ENCODE results near the gene EHMT1.

EHMT1 gene

DNA sequence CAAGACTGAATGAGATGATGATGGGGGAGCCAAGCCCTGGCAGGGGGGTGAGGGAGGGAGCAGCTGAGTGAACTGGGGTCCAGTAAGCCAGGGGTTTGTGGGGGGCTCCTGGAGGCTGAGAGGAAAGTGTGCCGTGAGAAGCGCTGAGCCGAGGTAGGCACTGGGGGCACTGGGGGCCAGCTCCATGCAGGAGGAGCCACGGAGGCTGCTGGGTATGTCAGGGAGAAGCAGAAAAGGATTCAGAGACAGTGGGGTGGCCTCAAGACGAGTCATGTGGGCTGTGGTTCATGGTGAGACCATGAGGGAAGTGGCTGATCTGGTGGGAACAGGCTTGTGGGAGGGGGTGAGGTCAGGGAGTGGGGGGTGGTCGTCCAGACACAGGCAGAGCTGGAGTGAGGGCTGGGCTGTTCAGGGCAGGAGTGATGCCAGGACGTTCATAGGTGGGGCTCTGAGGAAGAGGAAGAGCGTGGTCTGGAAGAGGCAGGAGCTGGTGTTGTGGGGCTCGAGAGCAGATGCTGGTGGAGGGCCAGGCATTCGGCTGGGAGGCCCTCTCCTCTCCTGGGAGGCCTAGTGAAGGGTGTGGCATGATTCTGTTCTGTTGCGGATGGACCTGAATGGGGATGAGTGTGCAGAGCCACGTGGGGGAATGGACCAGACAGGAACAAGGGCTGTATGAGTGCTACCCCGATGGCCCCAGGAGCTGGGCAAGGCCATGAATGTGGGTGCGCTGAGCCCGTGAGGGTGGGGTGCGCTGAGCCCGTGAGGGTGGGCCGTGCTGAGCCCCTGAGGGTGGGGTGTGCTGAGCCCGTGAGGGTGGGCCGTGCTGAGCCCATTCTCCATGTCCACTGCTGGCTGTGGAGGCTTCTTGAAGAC lies 166.1 kb downstream of the EHMT1 start:
- Histone ChIP-seq H3K4me3 (ENCODE audit: low read length) (no peak overlapping the region), H3K27ac (ENCODE audit: low read depth, low read length) (peak overlapping the region; percentile 30; the same call in 1 of the 2 replicates), H3K4me1 (ENCODE audit: insufficient read depth, low read length) (peaks cover 14% of the 10 kb centered on the region), H3K9me3 (ENCODE audit: insufficient read depth, low read depth, low read length) (no peaks in the 10 kb centered on the region), H3K9ac (ENCODE audit: low read depth, low read length) (no peak overlapping the region; the same call in 1 of the 2 replicates), H3K27me3 (ENCODE audit: insufficient read depth, low read length) (no peaks in the 10 kb centered on the region), H3K36me3 (ENCODE audit: insufficient read depth, low read length) (peaks cover 43% of the 10 kb centered on the region)
- WGBS, result 86% methylated on average over 20 of the region's 20 CpGs

DNA sequence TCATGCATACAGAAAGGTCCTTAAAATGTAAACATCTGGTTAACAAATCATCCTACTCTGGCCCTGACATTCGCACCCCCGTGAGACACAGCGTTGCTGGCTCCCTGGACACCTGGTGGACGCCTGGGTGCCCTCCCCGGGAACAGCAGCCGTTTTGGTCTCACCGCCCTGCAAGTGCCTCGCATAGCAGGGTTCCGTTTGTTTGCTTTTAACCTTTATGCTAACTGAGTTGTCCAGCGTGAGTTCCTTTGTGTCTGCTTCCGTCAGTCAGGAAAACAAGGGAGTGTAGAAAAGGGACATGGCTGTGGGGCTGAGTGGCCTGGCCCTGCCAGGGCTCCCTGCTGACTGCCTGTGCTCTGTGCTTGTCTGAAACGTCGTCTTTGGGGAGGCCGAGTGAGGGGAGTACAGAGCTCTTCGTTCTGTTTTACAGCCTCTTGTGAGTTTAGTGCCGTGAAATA lies 166.9 kb downstream of the EHMT1 start:
- peaks cover 48% of the 10 kb centered on the region for H3K36me3 ChIP-seq (ENCODE audit: insufficient read depth, low read length)

DNA sequence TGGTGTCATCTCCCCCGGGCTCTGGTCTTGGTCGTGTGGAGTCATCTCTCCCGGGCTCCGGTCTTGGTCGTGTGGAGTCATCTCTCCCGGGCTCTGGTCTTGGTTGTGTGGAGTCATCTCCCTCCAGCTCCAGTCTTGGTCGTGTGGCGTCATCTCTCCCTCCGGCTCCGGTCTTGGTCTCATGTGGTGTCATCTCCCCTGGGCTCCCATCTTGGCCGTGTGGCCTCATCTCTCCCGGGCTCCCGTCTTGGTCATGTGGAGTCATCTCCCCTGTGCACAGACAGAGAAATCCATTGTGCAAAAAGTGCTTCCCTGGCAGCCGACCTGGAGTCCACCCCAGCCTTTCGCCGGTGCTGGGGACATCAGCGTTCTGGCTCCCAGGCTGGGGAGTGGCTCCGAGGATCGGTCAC lies 167.7 kb downstream of the EHMT1 start:
- H3K27ac ChIP-seq (ENCODE audit: low read depth, low read length), result no peak overlapping the region; the same call in 1 of the 2 replicates
- peaks cover 14% of the 10 kb centered on the region for H3K4me1 ChIP-seq (ENCODE audit: insufficient read depth, low read length)
- H3K4me3 ChIP-seq (ENCODE audit: low read length), result no peak overlapping the region
- H3K9me3 ChIP-seq (ENCODE audit: insufficient read depth, low read depth, low read length), result no peaks in the 10 kb centered on the region
- peaks cover 52% of the 10 kb centered on the region for H3K36me3 ChIP-seq (ENCODE audit: insufficient read depth, low read length)
- 94% methylated on average over 19 of the region's 19 CpGs for WGBS
- no peak overlapping the region for H3K9ac ChIP-seq (ENCODE audit: low read depth, low read length)
- no peaks in the 10 kb centered on the region for H3K27me3 ChIP-seq (ENCODE audit: insufficient read depth, low read length)

More for the DNA sequence above, 166.9 kb downstream of the EHMT1 start:
- H3K9ac ChIP-seq (ENCODE audit: low read depth, low read length), result no peak overlapping the region
- H3K4me3 ChIP-seq (ENCODE audit: low read length), result no peak overlapping the region
- peak overlapping the region; percentile 30; the same call in 1 of the 2 replicates for H3K27ac ChIP-seq (ENCODE audit: low read depth, low read length)
- 48% methylated on average over 16 of the region's 16 CpGs for WGBS
- H3K4me1 ChIP-seq (ENCODE audit: insufficient read depth, low read length), result peaks cover 14% of the 10 kb centered on the region
- H3K27me3 ChIP-seq (ENCODE audit: insufficient read depth, low read length), result no peaks in the 10 kb centered on the region
- no peaks in the 10 kb centered on the region for H3K9me3 ChIP-seq (ENCODE audit: insufficient read depth, low read depth, low read length)

DNA sequence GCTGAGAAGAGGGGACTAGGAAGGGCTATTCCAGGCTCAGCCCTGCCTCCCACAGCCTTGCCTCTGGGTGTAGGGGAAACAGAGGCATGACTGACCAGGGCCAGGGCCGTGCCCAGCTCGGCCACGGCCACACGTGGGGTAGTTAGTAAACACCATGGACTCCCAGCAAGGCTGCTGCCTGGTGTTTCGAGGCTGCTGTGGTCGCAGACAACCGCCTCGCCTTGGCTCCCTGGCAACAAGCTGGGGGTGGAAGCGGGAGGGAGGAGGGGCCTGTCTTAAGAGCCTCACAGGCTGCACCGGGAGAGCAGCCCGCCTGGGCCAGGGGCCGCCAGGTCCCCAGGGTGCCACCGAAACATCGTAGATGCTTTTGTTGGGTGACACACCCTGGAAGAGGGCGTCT lies 168.6 kb downstream of the EHMT1 start:
- H3K27me3 ChIP-seq (ENCODE audit: insufficient read depth, low read length), result no peaks in the 10 kb centered on the region
- H3K9ac ChIP-seq (ENCODE audit: low read depth, low read length), result no peak overlapping the region
- peaks cover 14% of the 10 kb centered on the region for H3K4me1 ChIP-seq (ENCODE audit: insufficient read depth, low read length)
- H3K36me3 ChIP-seq (ENCODE audit: insufficient read depth, low read length), result peaks cover 52% of the 10 kb centered on the region
- H3K4me3 ChIP-seq (ENCODE audit: low read length), result no peak overlapping the region
- 95% methylated on average over 15 of the region's 15 CpGs for WGBS
- no peaks in the 10 kb centered on the region for H3K9me3 ChIP-seq (ENCODE audit: insufficient read depth, low read depth, low read length)
- no peak overlapping the region for H3K27ac ChIP-seq (ENCODE audit: low read depth, low read length)

DNA sequence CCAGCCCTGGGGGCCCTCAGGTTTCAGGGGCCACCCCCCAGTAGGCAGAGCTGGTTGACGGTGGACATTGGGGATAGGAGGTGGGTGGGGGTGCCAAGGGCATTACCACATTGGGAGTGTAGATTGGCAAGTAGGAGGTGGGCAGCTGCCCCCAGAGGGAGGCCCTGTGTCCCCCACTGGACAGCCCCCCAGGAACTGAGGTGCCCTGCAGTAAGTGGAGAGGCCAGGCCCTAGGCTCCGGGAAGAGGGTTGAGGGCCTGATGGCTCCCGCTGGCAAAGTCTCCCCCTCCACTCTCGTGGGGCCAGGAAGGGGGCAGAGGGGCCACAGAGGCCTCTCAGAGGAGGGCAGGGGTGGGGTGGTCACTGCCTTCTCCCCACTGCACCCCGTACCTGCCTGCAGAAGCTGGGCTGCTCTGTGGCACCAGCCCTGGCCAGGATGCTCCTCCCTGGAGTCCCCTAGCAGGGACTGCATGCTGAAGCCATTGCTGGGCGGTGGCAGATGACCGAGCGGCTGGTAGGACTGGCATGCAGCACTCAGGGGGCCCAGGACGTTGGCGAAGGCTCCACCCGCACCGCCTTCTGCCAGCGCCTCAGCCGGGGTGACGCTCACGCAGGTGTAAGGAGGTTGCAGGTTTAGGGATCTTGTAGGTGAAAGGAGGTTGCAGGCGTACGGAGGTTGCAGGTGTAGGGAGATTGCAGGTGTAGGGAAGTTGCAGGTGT lies 169.1 kb downstream of the EHMT1 start:
- H3K9ac ChIP-seq (ENCODE audit: low read depth, low read length), result no peak overlapping the region
- no peaks in the 10 kb centered on the region for H3K27me3 ChIP-seq (ENCODE audit: insufficient read depth, low read length)
- H3K36me3 ChIP-seq (ENCODE audit: insufficient read depth, low read length), result peaks cover 52% of the 10 kb centered on the region
- no peak overlapping the region for H3K4me3 ChIP-seq (ENCODE audit: low read length)
- no peak overlapping the region for H3K27ac ChIP-seq (ENCODE audit: low read depth, low read length)
- 93% methylated on average over 18 of the region's 18 CpGs for WGBS
- no peaks in the 10 kb centered on the region for H3K9me3 ChIP-seq (ENCODE audit: insufficient read depth, low read depth, low read length)
- H3K4me1 ChIP-seq (ENCODE audit: insufficient read depth, low read length), result peaks cover 14% of the 10 kb centered on the region

DNA sequence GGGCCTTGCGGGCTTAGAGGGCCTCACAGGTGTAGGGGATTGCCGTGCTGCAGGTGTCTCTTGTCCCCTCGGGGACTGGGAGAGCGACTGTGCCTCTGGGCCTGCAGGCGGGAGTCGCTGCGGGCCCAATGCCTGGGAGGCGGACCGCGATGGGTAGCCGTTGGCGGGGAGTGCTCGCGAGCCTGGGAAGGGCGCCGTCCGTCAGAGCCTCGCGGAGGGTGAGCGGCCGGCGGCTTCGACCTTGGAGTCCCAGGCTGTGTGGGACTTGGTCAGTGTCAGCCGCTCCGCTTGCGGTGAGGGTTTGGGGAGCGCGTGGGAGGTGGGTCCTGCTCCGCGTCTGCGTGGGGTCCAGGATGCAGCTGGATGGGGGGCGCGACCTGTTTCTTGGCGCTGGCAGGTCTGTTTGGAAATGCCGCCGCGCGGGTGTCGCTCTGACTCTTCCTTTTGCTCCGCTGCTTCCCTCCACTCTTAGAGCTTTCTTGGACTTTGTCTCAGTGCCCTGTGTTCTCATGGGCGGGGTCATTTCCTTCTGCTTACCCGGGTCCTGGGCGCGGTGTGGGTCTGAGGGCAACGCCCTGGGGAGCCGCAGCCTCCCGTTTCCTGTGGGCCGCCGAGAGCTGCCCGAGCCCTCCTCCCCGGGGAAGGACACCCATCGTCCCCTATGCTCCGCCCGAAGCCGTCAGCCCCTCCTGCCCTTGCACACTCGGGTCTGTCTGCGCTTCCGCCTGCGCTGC lies 169.9 kb downstream of the EHMT1 start:
- H3K4me1 ChIP-seq (ENCODE audit: insufficient read depth, low read length), result peaks cover 14% of the 10 kb centered on the region
- no peaks in the 10 kb centered on the region for H3K27me3 ChIP-seq (ENCODE audit: insufficient read depth, low read length)
- peaks cover 52% of the 10 kb centered on the region for H3K36me3 ChIP-seq (ENCODE audit: insufficient read depth, low read length)
- H3K9ac ChIP-seq (ENCODE audit: low read depth, low read length), result no peak overlapping the region
- H3K4me3 ChIP-seq (ENCODE audit: low read length), result no peak overlapping the region
- H3K9me3 ChIP-seq (ENCODE audit: insufficient read depth, low read depth, low read length), result no peaks in the 10 kb centered on the region
- 96% methylated on average over 59 of the region's 59 CpGs for WGBS
- H3K27ac ChIP-seq (ENCODE audit: low read depth, low read length), result no peak overlapping the region

DNA sequence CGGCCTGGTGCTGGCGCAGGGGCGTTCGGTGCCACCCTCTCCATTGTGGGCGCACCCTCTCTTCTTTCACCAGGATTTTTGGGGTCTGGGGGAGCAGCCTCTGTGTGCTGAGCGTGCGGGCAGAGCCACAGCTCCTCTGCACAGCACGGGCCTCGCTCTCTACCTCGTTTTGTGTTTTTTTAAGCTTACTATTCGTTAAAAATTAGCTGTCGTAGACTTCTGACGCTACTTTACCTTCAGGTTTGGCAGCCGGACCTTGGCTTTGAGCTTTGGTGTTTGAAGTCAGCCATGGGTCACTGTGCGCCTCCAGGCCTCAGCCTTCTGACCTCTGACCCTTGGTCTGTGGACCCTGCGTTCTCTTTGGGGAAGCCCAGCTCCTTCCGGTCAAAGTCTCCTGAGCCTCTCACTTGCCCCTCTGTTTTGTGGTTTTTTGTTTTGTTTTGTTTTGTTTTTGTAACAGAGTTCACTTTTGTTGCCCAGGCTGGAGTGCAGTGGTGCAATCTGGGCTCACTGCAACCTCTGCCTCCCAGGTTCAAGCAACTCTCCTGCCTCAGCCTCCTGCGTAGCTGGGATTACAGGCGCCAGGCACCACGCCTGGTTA lies 170.6 kb downstream of the EHMT1 start:
- WGBS, result 92% methylated on average over 20 of the region's 20 CpGs
- H3K36me3 ChIP-seq (ENCODE audit: insufficient read depth, low read length), result peaks cover 52% of the 10 kb centered on the region
- no peaks in the 10 kb centered on the region for H3K9me3 ChIP-seq (ENCODE audit: insufficient read depth, low read depth, low read length)
- peaks cover 14% of the 10 kb centered on the region for H3K4me1 ChIP-seq (ENCODE audit: insufficient read depth, low read length)
- H3K9ac ChIP-seq (ENCODE audit: low read depth, low read length), result no peak overlapping the region
- H3K4me3 ChIP-seq (ENCODE audit: low read length), result no peak overlapping the region
- no peak overlapping the region for H3K27ac ChIP-seq (ENCODE audit: low read depth, low read length)
- no peaks in the 10 kb centered on the region for H3K27me3 ChIP-seq (ENCODE audit: insufficient read depth, low read length)

DNA sequence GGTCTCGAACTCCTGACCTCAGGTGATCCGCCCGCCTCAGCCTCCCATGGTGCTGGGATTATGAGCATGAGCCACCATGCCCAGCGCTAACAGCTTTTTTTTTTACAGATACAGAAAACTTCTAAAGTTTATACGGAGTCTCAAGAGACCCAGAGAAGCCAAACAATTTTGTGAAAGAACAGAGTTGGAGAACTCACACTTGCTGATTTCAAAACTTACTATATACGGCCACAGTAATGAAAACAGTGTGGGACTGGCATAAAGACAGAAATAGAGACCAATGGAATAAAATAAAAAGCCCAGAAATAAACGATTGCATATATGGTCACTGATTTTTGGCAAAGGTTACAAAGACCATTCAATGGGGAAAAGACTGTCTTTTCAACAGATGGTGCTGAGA lies 173.1 kb downstream of the EHMT1 start:
- 91% methylated on average over 7 of the region's 7 CpGs for WGBS
- Histone ChIP-seq H3K36me3 (ENCODE audit: insufficient read depth, low read length) (peaks cover 70% of the 10 kb centered on the region), H3K9ac (ENCODE audit: low read depth, low read length) (no peak overlapping the region), H3K4me3 (ENCODE audit: low read length) (no peak overlapping the region), H3K27ac (ENCODE audit: low read depth, low read length) (no peak overlapping the region), H3K27me3 (ENCODE audit: insufficient read depth, low read length) (no peaks in the 10 kb centered on the region), H3K9me3 (ENCODE audit: insufficient read depth, low read depth, low read length) (no peaks in the 10 kb centered on the region), H3K4me1 (ENCODE audit: insufficient read depth, low read length) (no peaks in the 10 kb centered on the region)

DNA sequence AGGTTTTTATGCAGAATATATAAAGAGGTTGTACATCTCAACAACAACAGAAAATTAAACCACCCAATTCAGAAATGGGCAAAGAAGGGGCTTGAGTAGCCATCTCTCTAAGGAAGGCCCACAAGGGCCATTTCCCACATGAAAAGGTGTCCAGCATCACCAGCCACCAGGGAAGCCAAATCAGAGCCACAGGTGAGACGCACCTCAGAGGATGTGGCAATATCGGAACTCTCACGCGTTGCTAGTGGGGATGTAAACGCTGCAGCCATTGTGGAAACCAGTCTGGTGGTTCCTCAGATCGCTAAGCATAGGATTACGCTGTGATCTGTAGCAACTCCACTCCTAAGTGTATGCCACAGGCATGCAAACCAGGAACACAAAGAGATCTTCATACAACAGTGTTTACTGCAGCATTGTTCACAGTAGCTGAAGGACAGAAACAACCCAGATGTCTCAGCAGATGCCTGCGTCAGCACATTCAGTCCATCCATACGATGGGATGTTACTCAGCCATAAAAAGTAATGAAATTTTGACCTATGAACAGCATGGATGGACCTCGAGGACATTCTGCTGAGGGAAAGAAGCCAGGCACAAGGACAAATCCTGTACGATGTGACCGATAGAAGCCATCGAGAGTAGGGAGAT lies 174.5 kb downstream of the EHMT1 start:
- no peaks in the 10 kb centered on the region for H3K4me1 ChIP-seq (ENCODE audit: insufficient read depth, low read length)
- no peak overlapping the region for H3K9ac ChIP-seq (ENCODE audit: low read depth, low read length)
- no peaks in the 10 kb centered on the region for H3K27me3 ChIP-seq (ENCODE audit: insufficient read depth, low read length)
- H3K9me3 ChIP-seq (ENCODE audit: insufficient read depth, low read depth, low read length), result no peaks in the 10 kb centered on the region
- H3K27ac ChIP-seq (ENCODE audit: low read depth, low read length), result no peak overlapping the region
- WGBS, result 96% methylated on average over 13 of the region's 13 CpGs
- no peak overlapping the region for H3K4me3 ChIP-seq (ENCODE audit: low read length)
- peaks cover 80% of the 10 kb centered on the region for H3K36me3 ChIP-seq (ENCODE audit: insufficient read depth, low read length)

DNA sequence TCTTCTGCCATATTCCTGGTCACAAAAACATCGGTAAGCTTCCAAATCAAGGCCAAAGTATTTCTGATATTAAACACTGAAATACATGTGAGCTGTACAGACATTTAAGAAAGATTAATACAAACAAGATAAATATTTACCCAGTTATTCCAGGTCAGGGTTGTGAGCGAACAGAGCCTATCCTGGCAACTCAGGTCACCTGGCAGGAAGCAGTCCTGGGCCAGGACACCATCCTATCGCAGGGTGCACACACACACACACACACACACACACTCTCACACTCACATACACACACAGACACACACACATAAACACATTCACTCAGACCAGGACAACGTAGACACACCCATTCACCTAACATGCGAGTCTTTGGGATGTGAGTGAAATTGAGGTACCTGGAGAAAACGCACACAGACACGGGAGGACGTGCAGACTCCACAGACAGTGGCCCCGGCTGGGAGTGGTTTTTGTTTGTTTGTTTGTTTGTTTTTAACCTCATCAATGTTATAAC lies 176.4 kb downstream of the EHMT1 start:
- WGBS, result 93% methylated on average over 5 of the region's 9 CpGs
- H3K27ac ChIP-seq (ENCODE audit: low read depth, low read length), result no peak overlapping the region
- H3K27me3 ChIP-seq (ENCODE audit: insufficient read depth, low read length), result no peaks in the 10 kb centered on the region
- H3K4me3 ChIP-seq (ENCODE audit: low read length), result no peak overlapping the region
- H3K9ac ChIP-seq (ENCODE audit: low read depth, low read length), result no peak overlapping the region
- no peaks in the 10 kb centered on the region for H3K4me1 ChIP-seq (ENCODE audit: insufficient read depth, low read length)
- H3K9me3 ChIP-seq (ENCODE audit: insufficient read depth, low read depth, low read length), result no peaks in the 10 kb centered on the region
- H3K36me3 ChIP-seq (ENCODE audit: insufficient read depth, low read length), result peaks cover 96% of the 10 kb centered on the region
